Measurements from ENCODE around the gene MYOM3. TPM values are rescaled to one million over a fixed set of nuclear protein-coding genes. Genes with fewer than 3 reads are reported as not detected.

The MYOM3 gene
- total RNA-seq, 1 donor from 2014 or later, result 0.29 TPM

DNA sequence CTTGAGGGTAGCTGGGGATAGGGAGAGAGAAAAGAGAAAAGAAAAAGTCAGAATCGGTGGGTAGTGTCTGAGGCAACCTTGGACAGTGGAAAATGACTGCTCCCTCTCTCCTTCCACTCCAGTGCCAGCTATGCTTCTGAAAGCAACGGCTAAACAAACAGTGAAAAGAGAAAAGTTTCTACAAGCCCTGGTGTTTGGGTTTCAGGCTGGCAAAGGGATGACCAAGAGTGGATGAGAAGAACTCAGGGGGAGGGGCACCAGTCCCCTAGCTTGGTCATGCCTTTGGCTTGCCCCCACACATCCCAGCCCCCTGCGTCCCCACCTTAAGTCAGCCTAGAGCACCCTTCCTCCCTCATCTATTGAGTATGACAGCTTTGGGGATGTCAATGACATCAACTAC is 22.4 kb upstream of the MYOM3 start:
- peaks cover 3% of the 10 kb centered on the region for H3K4me1 Mint-ChIP-seq
- no peaks in the 10 kb centered on the region for H3K36me3 Mint-ChIP-seq
- H3K4me3 Mint-ChIP-seq, result no peak overlapping the region
- no peak overlapping the region for H3K27ac Mint-ChIP-seq
- TF ChIP-seq, protein P1, sequence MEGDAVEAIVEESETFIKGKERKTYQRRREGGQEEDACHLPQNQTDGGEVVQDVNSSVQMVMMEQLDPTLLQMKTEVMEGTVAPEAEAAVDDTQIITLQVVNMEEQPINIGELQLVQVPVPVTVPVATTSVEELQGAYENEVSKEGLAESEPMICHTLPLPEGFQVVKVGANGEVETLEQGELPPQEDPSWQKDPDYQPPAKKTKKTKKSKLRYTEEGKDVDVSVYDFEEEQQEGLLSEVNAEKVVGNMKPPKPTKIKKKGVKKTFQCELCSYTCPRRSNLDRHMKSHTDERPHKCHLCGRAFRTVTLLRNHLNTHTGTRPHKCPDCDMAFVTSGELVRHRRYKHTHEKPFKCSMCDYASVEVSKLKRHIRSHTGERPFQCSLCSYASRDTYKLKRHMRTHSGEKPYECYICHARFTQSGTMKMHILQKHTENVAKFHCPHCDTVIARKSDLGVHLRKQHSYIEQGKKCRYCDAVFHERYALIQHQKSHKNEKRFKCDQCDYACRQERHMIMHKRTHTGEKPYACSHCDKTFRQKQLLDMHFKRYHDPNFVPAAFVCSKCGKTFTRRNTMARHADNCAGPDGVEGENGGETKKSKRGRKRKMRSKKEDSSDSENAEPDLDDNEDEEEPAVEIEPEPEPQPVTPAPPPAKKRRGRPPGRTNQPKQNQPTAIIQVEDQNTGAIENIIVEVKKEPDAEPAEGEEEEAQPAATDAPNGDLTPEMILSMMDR (IDR thresholded peaks at IDR 0.05; ENCODE audit: unreplicated experiment), result no peak
- no peaks in the 10 kb centered on the region for H3K27me3 Mint-ChIP-seq (ENCODE audit: low read depth)
- no peak for DNase-seq (ENCODE audit: low spot score in 2 of 2, unreplicated experiment in 2 of 2)
- H3K9me3 Mint-ChIP-seq, result peaks cover 19% of the 10 kb centered on the region

DNA sequence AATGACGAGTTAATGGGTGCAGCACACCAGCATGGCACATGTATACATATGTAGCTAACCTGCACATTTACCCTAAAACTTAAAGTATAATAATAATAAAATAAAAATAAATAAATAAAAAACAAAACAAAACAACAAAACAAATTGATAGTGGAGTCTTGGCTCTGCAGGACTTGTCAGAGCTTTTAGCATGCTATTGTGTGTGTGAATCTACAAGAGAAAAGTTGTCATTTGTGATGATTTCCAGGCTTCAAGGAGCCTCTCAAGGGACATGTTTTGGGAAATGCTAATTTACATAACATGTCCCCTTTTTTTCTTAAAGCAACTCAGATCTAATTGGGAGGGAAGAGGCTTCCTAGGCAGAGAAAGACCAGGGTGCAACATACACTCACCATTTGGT is 21.9 kb upstream of the MYOM3 start:
- Mint-ChIP-seq H3K4me1 (peaks cover 3% of the 10 kb centered on the region), H3K27me3 (ENCODE audit: low read depth) (no peaks in the 10 kb centered on the region), H3K4me3 (no peak overlapping the region), H3K9me3 (peaks cover 19% of the 10 kb centered on the region), H3K36me3 (no peaks in the 10 kb centered on the region), H3K27ac (no peak overlapping the region)
- TF ChIP-seq, protein P1 (IDR thresholded peaks at IDR 0.05; ENCODE audit: unreplicated experiment), result no peak
- no peak for DNase-seq (ENCODE audit: low spot score in 2 of 2, unreplicated experiment in 2 of 2)

DNA sequence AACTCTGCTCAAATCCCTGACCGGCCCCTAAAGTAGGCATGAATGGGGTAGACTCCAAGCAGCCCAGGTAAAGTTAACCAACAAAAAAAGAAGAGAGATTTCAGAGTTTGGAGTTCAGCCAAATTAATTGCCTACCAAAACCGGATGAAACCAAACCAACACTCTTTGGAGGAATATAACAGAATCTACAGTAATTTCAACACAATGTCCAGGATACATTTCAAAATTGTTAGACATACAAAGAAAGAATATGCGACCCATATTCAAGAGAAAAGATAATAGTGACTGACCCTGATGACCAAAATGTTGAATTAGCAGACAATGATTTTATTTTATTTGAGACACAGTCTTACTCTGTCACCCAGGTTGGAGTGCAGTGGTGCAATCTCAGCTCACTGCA is 18.4 kb upstream of the MYOM3 start:
- Mint-ChIP-seq H3K4me1 (no peaks in the 10 kb centered on the region), H3K27me3 (ENCODE audit: low read depth) (no peaks in the 10 kb centered on the region), H3K27ac (no peak overlapping the region), H3K9me3 (peaks cover 19% of the 10 kb centered on the region), H3K4me3 (no peak overlapping the region), H3K36me3 (no peaks in the 10 kb centered on the region)
- TF ChIP-seq, protein P1 (IDR thresholded peaks at IDR 0.05; ENCODE audit: unreplicated experiment), result no peak
- DNase-seq (ENCODE audit: low spot score in 2 of 2, unreplicated experiment in 2 of 2), result no peak

DNA sequence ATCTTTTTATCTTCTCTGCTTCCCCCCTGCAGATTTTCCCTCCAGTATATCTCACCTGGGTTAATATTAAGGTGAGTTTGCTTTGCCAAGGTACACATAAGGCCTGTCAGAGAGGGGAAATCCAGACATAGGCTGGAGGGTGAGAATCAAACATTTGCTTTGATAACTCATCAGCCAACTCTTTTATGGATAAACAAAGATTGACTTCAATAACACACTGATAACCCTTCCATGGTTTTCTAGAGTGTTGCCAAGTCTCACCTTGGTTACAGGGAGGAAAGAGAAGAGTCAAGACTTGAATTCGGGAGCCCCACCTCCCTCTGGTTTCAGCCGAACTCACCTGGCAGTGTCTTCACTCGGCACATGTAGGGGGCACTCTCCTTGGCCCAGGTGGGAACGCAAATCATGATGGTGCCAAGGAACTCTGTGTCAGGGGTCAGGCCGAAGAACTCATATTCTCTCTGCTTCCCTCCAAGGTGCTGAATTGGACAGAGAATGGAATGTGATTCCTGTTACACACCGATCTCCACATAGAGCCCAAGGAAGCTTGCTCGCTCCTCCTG is 15.9 kb upstream of the MYOM3 start:
- DNase-seq (ENCODE audit: low spot score in 2 of 2, unreplicated experiment in 2 of 2), result no peak

DNA sequence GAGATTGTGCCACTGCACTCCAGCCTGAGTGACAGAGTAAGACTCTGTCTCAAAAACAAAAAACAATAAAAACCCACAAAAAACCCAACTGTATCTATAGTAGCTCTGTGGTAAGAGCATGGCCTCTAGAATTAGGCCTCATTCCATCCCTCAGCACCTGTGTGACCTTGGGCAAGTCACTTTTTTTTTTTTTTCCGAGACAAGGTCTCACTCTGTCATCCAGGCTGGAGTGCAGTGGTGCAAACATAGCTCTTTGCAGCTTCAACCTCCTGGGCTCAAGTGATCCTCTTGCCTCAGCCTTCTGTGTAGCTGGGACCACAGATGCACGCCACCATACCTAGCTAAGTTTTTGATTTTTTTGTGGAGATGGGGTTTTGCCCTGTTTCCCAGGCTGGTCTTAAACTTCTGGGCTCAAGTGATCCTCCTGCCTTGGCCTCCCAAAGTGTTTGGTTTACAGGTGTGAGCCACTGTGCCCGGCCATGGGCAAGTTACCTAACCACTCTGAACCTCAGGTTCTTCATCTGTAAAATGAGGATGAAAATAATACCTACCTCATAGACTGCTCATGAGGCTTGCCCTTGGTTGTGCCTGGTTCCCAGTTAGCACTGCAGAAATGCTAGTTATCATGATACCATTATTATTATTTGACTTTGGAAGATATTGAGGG is 15.3 kb upstream of the MYOM3 start:
- H3K4me1 Mint-ChIP-seq, result no peaks in the 10 kb centered on the region
- DNase-seq (ENCODE audit: low spot score in 2 of 2, unreplicated experiment in 2 of 2), result no peak
- H3K36me3 Mint-ChIP-seq, result no peaks in the 10 kb centered on the region

More for the DNA sequence above, 15.9 kb upstream of the MYOM3 start:
- no peaks in the 10 kb centered on the region for H3K36me3 Mint-ChIP-seq
- peaks cover 19% of the 10 kb centered on the region for H3K9me3 Mint-ChIP-seq
- H3K4me3 Mint-ChIP-seq, result no peak overlapping the region
- TF ChIP-seq, protein P1 (IDR thresholded peaks at IDR 0.05; ENCODE audit: unreplicated experiment), result no peak
- no peaks in the 10 kb centered on the region for H3K4me1 Mint-ChIP-seq
- H3K27ac Mint-ChIP-seq, result no peak overlapping the region
- H3K27me3 Mint-ChIP-seq (ENCODE audit: low read depth), result no peaks in the 10 kb centered on the region

More for the DNA sequence above, 15.3 kb upstream of the MYOM3 start:
- Mint-ChIP-seq H3K27ac (no peak overlapping the region), H3K9me3 (peaks cover 19% of the 10 kb centered on the region), H3K27me3 (ENCODE audit: low read depth) (no peaks in the 10 kb centered on the region), H3K4me3 (no peak overlapping the region)
- TF ChIP-seq, protein P1 (IDR thresholded peaks at IDR 0.05; ENCODE audit: unreplicated experiment), result no peak

All from mesothelial cell of epicardium (in vitro differentiated cells).